GM23338 (cell line): ENCODE measurements around the gene CCDC91.

Source experiments
- CREB1 ChIP-seq: fragments of 250-450 bp; sonication (Bioruptor Pico); IDR thresholded peaks from 2 replicates; pipeline ENCODE4 v1.5.0; 2020; ENCODE audit warnings: low read depth, mild to moderate bottlenecking, moderate library complexity
- EZH2 ChIP-seq: fragments of 200-600 bp; sonication (generic); IDR thresholded peaks from one replicate; pipeline ENCODE4 v1.8.0; 2017; ENCODE audit warnings: antibody characterized with exemption, mild to moderate bottlenecking, low read depth; ENCODE audit not compliant: unreplicated experiment
- EZH2phosphoT487 ChIP-seq: fragments of 200-600 bp; sonication (generic); IDR thresholded peaks from one replicate; pipeline ENCODE4 v1.8.1; 2018; ENCODE audit warnings: antibody characterized with exemption; ENCODE audit not compliant: unreplicated experiment
- JUNB ChIP-seq: IDR thresholded peaks from one replicate; pipeline ENCODE4 v1.6.1; 2016; ENCODE audit warnings: antibody characterized with exemption; ENCODE audit not compliant: unreplicated experiment
- NANOG ChIP-seq: IDR thresholded peaks from 2 replicates; pipeline ENCODE4 v1.6.1; 2016; ENCODE audit warnings: antibody characterized with exemption, borderline replicate concordance
- POLR2AphosphoS5 ChIP-seq: IDR thresholded peaks from 2 replicates; pipeline ENCODE4 v1.6.1; 2016; ENCODE audit warnings: antibody characterized with exemption, low read depth
- STAT1 ChIP-seq: IDR thresholded peaks from one replicate; pipeline ENCODE4 v1.6.1; 2016; ENCODE audit warnings: antibody characterized with exemption; ENCODE audit not compliant: unreplicated experiment
- ZNF114 ChIP-seq: fragments of 250-450 bp; sonication (Bioruptor Pico); IDR thresholded peaks from 2 replicates; pipeline ENCODE4 v1.5.0; 2020; ENCODE audit warnings: mild to moderate bottlenecking, moderate library complexity
- ZNF331 ChIP-seq: fragments of 250-450 bp; sonication (Bioruptor Pico); IDR thresholded peaks from 2 replicates; pipeline ENCODE4 v1.5.0; 2020; ENCODE audit warnings: low read depth, mild to moderate bottlenecking, moderate library complexity
- TF ChIP-seq, protein P1 (sequence below), 2 experiments: fragments of 200-600 bp in 1 of 2; sonication (generic) in 1 of 2; conservative IDR thresholded peaks; 2 replicates each; pipeline versions ENCODE4 v1.5.1 to v1.6.1; 2016 to 2017; ENCODE audit warnings: antibody characterized with exemption in 2 of 2, low read depth in 2 of 2, mild to moderate bottlenecking in 2 of 2, moderate library complexity in 1 of 2
- TF ChIP-seq, protein P2 (sequence below): IDR thresholded peaks from 2 replicates; pipeline ENCODE4 v1.6.1; 2016; ENCODE audit warnings: antibody characterized with exemption
- TF ChIP-seq, protein P3 (sequence below): IDR thresholded peaks from one replicate; pipeline ENCODE4 v1.6.1; 2018; ENCODE audit warnings: antibody characterized with exemption; ENCODE audit not compliant: unreplicated experiment
- TF ChIP-seq, protein P4 (sequence below): fragments of 250-450 bp; sonication (Bioruptor Pico); IDR thresholded peaks from 2 replicates; pipeline ENCODE4 v1.5.0; 2020; ENCODE audit warnings: mild to moderate bottlenecking, moderate library complexity

DNA sequence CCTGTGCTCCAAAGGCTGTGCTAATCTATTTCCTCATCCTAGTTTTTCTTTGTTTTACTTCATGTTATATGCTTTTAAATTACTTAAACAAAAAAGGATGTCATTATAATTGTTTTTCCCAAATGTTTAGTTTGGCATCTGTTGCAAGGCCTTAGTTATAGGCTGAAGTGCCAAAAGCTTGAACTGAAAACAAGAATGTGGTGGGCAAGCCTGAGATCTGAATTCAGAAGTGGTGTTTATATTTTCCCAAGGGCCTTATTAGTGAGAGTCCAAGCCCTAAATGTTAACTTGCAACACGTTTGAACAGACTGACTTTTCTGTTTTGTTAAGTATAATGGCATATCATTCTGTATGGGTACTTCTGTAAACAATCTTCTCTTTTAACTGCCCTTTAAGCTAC is 326.8 kb downstream of the CCDC91 start:
- TF ChIP-seq, protein P1, sequence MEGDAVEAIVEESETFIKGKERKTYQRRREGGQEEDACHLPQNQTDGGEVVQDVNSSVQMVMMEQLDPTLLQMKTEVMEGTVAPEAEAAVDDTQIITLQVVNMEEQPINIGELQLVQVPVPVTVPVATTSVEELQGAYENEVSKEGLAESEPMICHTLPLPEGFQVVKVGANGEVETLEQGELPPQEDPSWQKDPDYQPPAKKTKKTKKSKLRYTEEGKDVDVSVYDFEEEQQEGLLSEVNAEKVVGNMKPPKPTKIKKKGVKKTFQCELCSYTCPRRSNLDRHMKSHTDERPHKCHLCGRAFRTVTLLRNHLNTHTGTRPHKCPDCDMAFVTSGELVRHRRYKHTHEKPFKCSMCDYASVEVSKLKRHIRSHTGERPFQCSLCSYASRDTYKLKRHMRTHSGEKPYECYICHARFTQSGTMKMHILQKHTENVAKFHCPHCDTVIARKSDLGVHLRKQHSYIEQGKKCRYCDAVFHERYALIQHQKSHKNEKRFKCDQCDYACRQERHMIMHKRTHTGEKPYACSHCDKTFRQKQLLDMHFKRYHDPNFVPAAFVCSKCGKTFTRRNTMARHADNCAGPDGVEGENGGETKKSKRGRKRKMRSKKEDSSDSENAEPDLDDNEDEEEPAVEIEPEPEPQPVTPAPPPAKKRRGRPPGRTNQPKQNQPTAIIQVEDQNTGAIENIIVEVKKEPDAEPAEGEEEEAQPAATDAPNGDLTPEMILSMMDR (conservative IDR thresholded peaks at IDR 0.05; ENCODE audit: low read depth in 2 of 2): no peak
- TF ChIP-seq JUNB (no peak), ZNF114 (CRISPR knock-in tag) (no peak), POLR2AphosphoS5 (no peak), EZH2 (no peak), CREB1 (CRISPR knock-in tag) (no peak), NANOG (no peak), EZH2phosphoT487 (no peak), STAT1 (no peak), ZNF331 (CRISPR knock-in tag) (no peak)
- TF ChIP-seq, protein P2, sequence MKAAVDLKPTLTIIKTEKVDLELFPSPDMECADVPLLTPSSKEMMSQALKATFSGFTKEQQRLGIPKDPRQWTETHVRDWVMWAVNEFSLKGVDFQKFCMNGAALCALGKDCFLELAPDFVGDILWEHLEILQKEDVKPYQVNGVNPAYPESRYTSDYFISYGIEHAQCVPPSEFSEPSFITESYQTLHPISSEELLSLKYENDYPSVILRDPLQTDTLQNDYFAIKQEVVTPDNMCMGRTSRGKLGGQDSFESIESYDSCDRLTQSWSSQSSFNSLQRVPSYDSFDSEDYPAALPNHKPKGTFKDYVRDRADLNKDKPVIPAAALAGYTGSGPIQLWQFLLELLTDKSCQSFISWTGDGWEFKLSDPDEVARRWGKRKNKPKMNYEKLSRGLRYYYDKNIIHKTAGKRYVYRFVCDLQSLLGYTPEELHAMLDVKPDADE: no peak
- TF ChIP-seq, protein P3, sequence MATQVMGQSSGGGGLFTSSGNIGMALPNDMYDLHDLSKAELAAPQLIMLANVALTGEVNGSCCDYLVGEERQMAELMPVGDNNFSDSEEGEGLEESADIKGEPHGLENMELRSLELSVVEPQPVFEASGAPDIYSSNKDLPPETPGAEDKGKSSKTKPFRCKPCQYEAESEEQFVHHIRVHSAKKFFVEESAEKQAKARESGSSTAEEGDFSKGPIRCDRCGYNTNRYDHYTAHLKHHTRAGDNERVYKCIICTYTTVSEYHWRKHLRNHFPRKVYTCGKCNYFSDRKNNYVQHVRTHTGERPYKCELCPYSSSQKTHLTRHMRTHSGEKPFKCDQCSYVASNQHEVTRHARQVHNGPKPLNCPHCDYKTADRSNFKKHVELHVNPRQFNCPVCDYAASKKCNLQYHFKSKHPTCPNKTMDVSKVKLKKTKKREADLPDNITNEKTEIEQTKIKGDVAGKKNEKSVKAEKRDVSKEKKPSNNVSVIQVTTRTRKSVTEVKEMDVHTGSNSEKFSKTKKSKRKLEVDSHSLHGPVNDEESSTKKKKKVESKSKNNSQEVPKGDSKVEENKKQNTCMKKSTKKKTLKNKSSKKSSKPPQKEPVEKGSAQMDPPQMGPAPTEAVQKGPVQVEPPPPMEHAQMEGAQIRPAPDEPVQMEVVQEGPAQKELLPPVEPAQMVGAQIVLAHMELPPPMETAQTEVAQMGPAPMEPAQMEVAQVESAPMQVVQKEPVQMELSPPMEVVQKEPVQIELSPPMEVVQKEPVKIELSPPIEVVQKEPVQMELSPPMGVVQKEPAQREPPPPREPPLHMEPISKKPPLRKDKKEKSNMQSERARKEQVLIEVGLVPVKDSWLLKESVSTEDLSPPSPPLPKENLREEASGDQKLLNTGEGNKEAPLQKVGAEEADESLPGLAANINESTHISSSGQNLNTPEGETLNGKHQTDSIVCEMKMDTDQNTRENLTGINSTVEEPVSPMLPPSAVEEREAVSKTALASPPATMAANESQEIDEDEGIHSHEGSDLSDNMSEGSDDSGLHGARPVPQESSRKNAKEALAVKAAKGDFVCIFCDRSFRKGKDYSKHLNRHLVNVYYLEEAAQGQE: no peak
- TF ChIP-seq, protein P4, sequence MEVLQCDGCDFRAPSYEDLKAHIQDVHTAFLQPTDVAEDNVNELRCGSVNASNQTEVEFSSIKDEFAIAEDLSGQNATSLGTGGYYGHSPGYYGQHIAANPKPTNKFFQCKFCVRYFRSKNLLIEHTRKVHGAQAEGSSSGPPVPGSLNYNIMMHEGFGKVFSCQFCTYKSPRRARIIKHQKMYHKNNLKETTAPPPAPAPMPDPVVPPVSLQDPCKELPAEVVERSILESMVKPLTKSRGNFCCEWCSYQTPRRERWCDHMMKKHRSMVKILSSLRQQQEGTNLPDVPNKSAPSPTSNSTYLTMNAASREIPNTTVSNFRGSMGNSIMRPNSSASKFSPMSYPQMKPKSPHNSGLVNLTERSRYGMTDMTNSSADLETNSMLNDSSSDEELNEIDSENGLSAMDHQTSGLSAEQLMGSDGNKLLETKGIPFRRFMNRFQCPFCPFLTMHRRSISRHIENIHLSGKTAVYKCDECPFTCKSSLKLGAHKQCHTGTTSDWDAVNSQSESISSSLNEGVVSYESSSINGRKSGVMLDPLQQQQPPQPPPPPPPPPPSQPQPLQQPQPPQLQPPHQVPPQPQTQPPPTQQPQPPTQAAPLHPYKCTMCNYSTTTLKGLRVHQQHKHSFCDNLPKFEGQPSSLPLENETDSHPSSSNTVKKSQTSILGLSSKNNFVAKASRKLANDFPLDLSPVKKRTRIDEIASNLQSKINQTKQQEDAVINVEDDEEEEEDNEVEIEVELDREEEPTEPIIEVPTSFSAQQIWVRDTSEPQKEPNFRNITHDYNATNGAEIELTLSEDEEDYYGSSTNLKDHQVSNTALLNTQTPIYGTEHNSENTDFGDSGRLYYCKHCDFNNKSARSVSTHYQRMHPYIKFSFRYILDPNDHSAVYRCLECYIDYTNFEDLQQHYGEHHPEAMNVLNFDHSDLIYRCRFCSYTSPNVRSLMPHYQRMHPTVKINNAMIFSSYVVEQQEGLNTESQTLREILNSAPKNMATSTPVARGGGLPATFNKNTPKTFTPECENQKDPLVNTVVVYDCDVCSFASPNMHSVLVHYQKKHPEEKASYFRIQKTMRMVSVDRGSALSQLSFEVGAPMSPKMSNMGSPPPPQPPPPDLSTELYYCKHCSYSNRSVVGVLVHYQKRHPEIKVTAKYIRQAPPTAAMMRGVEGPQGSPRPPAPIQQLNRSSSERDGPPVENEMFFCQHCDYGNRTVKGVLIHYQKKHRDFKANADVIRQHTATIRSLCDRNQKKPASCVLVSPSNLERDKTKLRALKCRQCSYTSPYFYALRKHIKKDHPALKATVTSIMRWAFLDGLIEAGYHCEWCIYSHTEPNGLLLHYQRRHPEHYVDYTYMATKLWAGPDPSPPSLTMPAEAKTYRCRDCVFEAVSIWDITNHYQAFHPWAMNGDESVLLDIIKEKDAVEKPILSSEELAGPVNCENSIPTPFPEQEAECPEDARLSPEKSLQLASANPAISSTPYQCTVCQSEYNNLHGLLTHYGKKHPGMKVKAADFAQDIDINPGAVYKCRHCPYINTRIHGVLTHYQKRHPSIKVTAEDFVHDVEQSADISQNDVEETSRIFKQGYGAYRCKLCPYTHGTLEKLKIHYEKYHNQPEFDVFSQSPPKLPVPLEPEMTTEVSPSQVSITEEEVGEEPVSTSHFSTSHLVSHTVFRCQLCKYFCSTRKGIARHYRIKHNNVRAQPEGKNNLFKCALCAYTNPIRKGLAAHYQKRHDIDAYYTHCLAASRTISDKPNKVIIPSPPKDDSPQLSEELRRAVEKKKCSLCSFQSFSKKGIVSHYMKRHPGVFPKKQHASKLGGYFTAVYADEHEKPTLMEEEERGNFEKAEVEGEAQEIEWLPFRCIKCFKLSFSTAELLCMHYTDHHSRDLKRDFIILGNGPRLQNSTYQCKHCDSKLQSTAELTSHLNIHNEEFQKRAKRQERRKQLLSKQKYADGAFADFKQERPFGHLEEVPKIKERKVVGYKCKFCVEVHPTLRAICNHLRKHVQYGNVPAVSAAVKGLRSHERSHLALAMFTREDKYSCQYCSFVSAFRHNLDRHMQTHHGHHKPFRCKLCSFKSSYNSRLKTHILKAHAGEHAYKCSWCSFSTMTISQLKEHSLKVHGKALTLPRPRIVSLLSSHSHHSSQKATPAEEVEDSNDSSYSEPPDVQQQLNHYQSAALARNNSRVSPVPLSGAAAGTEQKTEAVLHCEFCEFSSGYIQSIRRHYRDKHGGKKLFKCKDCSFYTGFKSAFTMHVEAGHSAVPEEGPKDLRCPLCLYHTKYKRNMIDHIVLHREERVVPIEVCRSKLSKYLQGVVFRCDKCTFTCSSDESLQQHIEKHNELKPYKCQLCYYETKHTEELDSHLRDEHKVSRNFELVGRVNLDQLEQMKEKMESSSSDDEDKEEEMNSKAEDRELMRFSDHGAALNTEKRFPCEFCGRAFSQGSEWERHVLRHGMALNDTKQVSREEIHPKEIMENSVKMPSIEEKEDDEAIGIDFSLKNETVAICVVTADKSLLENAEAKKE (CRISPR knock-in tag): no peak
